Liver (tissue), 9 donors: ENCODE data around the gene UBALD1. TPM values are rescaled to one million over a fixed set of nuclear protein-coding genes. Genes with fewer than 3 reads are reported as not detected.
"Not testable (repeated sequence)": the region's sequence is repeated elsewhere in the genome, so short reads cannot be mapped to it uniquely, and the experiment has no call there.

Source experiments
- DNase-seq: peaks from one replicate; pipeline ENCODE4 v3.0.0-alpha.2; 2017; ENCODE audit warnings: low spot score
- H3K27ac ChIP-seq, 2 donors: one replicate each; pipeline ENCODE4 v1.7.0; 2013; ENCODE audit warnings: inconsistent platforms in 2 of 2, low read length in 2 of 2, control low read depth in 1 of 2, low read depth in 1 of 2, mild to moderate bottlenecking in 1 of 2
- H3K27me3 ChIP-seq, 4 donors: one replicate each; pipeline versions ENCODE4 v1.6.1 to v1.7.0; 2013; ENCODE audit warnings: low read length in 3 of 4, inconsistent platforms in 1 of 4, mild to moderate bottlenecking in 1 of 4, moderate library complexity in 1 of 4; ENCODE audit not compliant: control insufficient read depth in 4 of 4, insufficient read depth in 4 of 4
- H3K36me3 ChIP-seq, 4 donors: one replicate each; pipeline versions ENCODE4 v1.6.1 to v1.7.0; 2013; ENCODE audit warnings: low read length in 3 of 4, mild to moderate bottlenecking in 3 of 4, low read depth in 1 of 4, moderate library complexity in 1 of 4; ENCODE audit not compliant: control insufficient read depth in 4 of 4, insufficient read depth in 3 of 4
- H3K4me1 ChIP-seq, 4 donors: one replicate each; pipeline versions ENCODE4 v1.6.1 to v1.7.0; 2013; ENCODE audit warnings: low read length in 3 of 4, mild to moderate bottlenecking in 3 of 4, moderate library complexity in 1 of 4; ENCODE audit not compliant: control insufficient read depth in 4 of 4, insufficient read depth in 4 of 4
- H3K4me3 ChIP-seq, 3 donors: one replicate each; pipeline versions ENCODE4 v1.6.1 to v1.7.0; 2013; ENCODE audit warnings: low read length in 3 of 3, control low read depth in 1 of 3, low read depth in 1 of 3, mild to moderate bottlenecking in 1 of 3
- H3K9ac ChIP-seq, 2 donors: one replicate each; pipeline ENCODE4 v1.7.0; 2013; ENCODE audit warnings: low read length in 2 of 2, mild to moderate bottlenecking in 2 of 2, moderate library complexity in 2 of 2, control low read depth in 1 of 2, low read depth in 1 of 2
- H3K9me3 ChIP-seq, 4 donors: one replicate each; pipeline versions ENCODE4 v1.6.1 to v1.7.0; 2013; ENCODE audit warnings: low read length in 3 of 4; ENCODE audit not compliant: control insufficient read depth in 4 of 4
- EGR1 ChIP-seq, 2 donors: IDR thresholded peaks; 2 replicates each; pipeline ENCODE4 v1.6.1; 2016 to 2018; ENCODE audit warnings: antibody characterized with exemption in 2 of 2, low read depth in 2 of 2
- FOXA2 ChIP-seq: IDR thresholded peaks from 2 replicates; pipeline ENCODE4 v1.6.1; 2016; ENCODE audit warnings: antibody characterized with exemption
- GABPA ChIP-seq, 2 donors: IDR thresholded peaks in 1 of 2; conservative IDR thresholded peaks in 1 of 2; 2 replicates each; pipeline ENCODE4 v1.6.1; 2016; ENCODE audit warnings: antibody characterized with exemption in 2 of 2, mild to moderate bottlenecking in 1 of 2, moderate library complexity in 1 of 2
- HNF4A ChIP-seq, 2 donors: conservative IDR thresholded peaks; 2 replicates each; pipeline ENCODE4 v1.6.1; 2016; ENCODE audit warnings: antibody characterized with exemption in 2 of 2, mild to moderate bottlenecking in 2 of 2
- HNF4G ChIP-seq: IDR thresholded peaks from 2 replicates; pipeline ENCODE4 v1.6.1; 2016; ENCODE audit warnings: antibody characterized with exemption
- JUND ChIP-seq, 2 donors: IDR thresholded peaks; 2 replicates each; pipeline ENCODE4 v1.6.1; 2016; ENCODE audit warnings: antibody characterized with exemption in 2 of 2
- NR2F2 ChIP-seq: IDR thresholded peaks from 2 replicates; pipeline ENCODE4 v1.6.1; 2016; ENCODE audit warnings: antibody characterized with exemption
- RAD21 ChIP-seq, 2 donors: IDR thresholded peaks; 2 replicates each; pipeline ENCODE4 v1.6.1; 2016; ENCODE audit warnings: antibody characterized with exemption in 2 of 2, mild to moderate bottlenecking in 2 of 2
- RXRA ChIP-seq, 2 donors: IDR thresholded peaks; 2 replicates each; pipeline ENCODE4 v1.6.1; 2017 to 2018; ENCODE audit warnings: antibody characterized with exemption in 2 of 2, mild to moderate bottlenecking in 1 of 2
- SP1 ChIP-seq: IDR thresholded peaks from 2 replicates; pipeline ENCODE4 v1.6.1; 2018; ENCODE audit warnings: antibody characterized with exemption, mild to moderate bottlenecking
- TAF1 ChIP-seq: conservative IDR thresholded peaks from 2 replicates; pipeline ENCODE4 v1.6.1; 2016; ENCODE audit warnings: antibody characterized with exemption, mild to moderate bottlenecking
- YY1 ChIP-seq: IDR thresholded peaks from 2 replicates; pipeline ENCODE4 v1.6.1; 2016; ENCODE audit warnings: antibody characterized with exemption, mild to moderate bottlenecking
- WGBS: extraction: QIAGEN DNeasy Blood & Tissue Kit; methylation state at CpG from one replicate; pipeline ENCODE4 v1.1.7; 2013; 5-methylcytosine and 5-hydroxymethylcytosine counted together
- polyA plus RNA-seq, 2 donors: library from polyadenylated mRNA; stranded (reverse) in 1 of 2; unstranded in 1 of 2; fragments of 200-250 nt in 1 of 2; fragments of >200 nt in 1 of 2; fragmentation: Nextera tagmentation in 1 of 2; extraction: Ambion mirVana in 1 of 2; gene quantifications; one replicate each; pipeline versions ENCODE4 v1.2.1 to v1.2.3, GENCODE V29; 2013 to 2015
- total RNA-seq, 2 donors: library from RNA; depleted of rRNA; stranded (reverse); fragments of >200 nt; gene quantifications; one replicate each; pipeline ENCODE4 v1.2.3, GENCODE V29; 2014
- TF ChIP-seq, protein P1 (sequence below): fragments of 150-350 bp; IDR thresholded peaks from 2 replicates; pipeline ENCODE4 v1.5.1; 2017; ENCODE audit warnings: improper control_type of control experiment, low read depth, low read length; ENCODE audit not compliant: missing input control
- TF ChIP-seq, protein P2 (sequence below): IDR thresholded peaks from 2 replicates; pipeline ENCODE4 v1.6.1; 2016; ENCODE audit warnings: antibody characterized with exemption
- TF ChIP-seq, protein P3 (sequence below): IDR thresholded peaks from 2 replicates; pipeline ENCODE4 v1.6.1; 2016; ENCODE audit warnings: antibody characterized with exemption
- TF ChIP-seq, protein P4 (sequence below): IDR thresholded peaks from 2 replicates; pipeline ENCODE4 v1.6.1; 2016; ENCODE audit warnings: antibody characterized with exemption
- donor health status: healthy.
- donor health status: healthy.
- donor health status: healthy.
- donor health status: healthy.
- donor health status: healthy.

Gene UBALD1
- total and polyA plus RNA-seq, 4 donors, result 4.5 to 22.4 (median 7.5) TPM

DNA sequence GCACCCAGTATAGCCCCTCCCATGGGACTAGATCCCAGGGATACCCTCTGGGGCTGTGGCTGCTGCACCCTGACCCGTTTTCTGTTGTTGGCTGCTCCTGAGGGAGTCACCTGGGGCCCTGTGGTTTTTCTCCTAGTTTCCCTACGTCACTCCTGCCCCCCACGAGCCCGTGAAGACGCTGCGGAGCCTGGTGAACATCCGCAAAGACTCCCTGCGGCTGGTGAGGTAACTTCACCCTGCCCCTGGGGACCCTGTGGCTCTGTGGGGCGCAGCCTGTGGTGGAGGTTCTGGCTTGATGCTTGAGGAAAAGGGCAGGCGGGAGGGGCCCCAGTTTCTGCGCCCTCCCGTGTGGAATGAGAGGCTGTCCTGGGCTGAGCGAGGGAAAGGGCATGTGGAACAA lies 37.1 kb upstream of the UBALD1 start (continued):
- TF ChIP-seq, protein P1, sequence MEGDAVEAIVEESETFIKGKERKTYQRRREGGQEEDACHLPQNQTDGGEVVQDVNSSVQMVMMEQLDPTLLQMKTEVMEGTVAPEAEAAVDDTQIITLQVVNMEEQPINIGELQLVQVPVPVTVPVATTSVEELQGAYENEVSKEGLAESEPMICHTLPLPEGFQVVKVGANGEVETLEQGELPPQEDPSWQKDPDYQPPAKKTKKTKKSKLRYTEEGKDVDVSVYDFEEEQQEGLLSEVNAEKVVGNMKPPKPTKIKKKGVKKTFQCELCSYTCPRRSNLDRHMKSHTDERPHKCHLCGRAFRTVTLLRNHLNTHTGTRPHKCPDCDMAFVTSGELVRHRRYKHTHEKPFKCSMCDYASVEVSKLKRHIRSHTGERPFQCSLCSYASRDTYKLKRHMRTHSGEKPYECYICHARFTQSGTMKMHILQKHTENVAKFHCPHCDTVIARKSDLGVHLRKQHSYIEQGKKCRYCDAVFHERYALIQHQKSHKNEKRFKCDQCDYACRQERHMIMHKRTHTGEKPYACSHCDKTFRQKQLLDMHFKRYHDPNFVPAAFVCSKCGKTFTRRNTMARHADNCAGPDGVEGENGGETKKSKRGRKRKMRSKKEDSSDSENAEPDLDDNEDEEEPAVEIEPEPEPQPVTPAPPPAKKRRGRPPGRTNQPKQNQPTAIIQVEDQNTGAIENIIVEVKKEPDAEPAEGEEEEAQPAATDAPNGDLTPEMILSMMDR, result no peak
- TF ChIP-seq YY1 (no peak), GABPA (IDR thresholded peaks at IDR 0.05 in 1 of 2, conservative IDR thresholded peaks at IDR 0.05 in 1 of 2) (no peak), HNF4G (no peak), EGR1 (IDR thresholded peaks at IDR 0.05; ENCODE audit: low read depth in 2 of 2) (no peak), SP1 (no peak), NR2F2 (no peak), RXRA (IDR thresholded peaks at IDR 0.05) (no peak), TAF1 (no peak)
- TF ChIP-seq, protein P2, sequence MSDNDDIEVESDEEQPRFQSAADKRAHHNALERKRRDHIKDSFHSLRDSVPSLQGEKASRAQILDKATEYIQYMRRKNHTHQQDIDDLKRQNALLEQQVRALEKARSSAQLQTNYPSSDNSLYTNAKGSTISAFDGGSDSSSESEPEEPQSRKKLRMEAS, result no peak

DNA sequence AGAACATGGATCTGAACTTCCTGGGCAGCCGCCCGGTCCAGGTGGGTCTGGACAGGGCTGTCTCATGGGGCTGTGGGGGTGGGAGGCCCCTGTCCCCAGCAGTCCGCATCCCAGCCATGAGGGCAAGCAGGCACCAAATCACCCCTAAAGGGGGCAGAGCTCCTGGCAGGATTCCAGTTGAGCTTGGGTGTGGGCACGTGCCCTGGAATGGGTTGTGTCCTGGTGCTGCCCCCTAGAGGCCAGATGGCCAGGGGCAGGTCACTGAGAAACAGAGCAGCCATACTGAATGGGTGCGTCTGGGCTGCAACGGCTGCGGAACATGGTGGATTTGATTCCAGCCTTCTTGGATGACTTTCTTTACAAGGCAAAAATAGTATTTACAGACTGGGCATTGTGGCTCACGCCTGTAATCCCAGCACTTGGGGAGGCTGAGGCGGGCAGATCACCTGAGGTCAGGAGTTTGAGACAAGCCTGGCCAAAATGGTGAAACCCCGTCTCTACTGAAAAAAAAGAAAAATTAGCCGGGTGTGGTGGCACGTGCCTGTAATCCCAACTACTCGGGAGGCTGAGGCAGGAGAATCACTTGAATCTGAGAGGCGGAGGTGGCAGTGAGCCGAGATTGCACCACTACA lies 35.9 kb upstream of the UBALD1 start:
- H3K4me3 ChIP-seq, H3K27me3 ChIP-seq, H3K9ac ChIP-seq, H3K9me3 ChIP-seq: not testable (repeated sequence)
- H3K27ac ChIP-seq, result peak overlapping the region in 1 of 2 donors; percentile 41
- 81% methylated on average over 15 of the region's 15 CpGs for WGBS
- peaks cover 9 to 30% (median 20%) of the 10 kb centered on the region in 4 donors for H3K4me1 ChIP-seq
- TF ChIP-seq, protein P1, result peak; percentile 68
- peak in 1 of 2 donors; percentile 5 for TF ChIP-seq HNF4A (conservative IDR thresholded peaks at IDR 0.05)
- peak; percentile 65 to 75 for TF ChIP-seq RAD21 (IDR thresholded peaks at IDR 0.05)
- peak in 1 of 2 donors; percentile 23 for TF ChIP-seq RXRA (IDR thresholded peaks at IDR 0.05)
- peak; percentile 76 for DNase-seq
- H3K36me3 ChIP-seq, result peaks cover 2 to 12% (median 4%) of the 10 kb centered on the region in 4 donors

DNA sequence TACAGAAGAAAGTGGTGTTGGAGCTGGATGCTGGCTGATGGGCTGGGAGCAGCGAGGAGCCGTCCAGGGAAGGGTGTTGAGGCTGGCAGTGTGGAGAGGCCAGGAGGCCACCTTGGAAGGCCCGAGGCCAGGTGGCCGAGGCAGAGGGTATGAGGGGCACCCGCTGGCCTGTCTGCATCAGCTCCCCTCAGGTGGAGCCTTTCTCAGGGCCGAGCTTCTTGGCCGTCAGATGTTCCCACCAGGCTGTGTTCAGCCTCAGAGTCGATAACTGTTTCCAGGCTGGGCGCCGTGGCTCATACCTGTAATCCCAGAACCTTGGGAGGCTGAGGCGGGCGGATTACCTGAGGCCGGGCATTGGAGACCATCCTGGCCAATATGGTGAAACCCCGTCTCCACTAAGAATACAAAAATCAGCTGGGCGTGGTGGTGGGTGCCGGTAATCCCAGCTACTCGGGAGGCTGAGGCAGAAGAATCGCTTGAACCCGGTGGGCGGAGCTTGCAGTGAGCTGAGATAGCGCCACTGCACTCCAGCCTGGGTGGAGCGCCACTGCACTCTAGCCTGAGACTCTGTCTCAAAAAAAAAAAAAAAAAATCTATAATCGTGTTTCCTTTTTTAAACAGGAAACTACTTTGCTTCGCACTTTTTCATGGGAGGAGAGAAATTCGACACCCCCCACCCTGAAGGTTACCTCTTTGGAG lies 35.2 kb upstream of the UBALD1 start:
- Histone ChIP-seq H3K27me3 (no peaks in the 10 kb centered on the region), H3K27ac (peak overlapping the region in 1 of 2 donors; percentile 41), H3K36me3 (peaks cover 0 to 8% (median 2%) of the 10 kb centered on the region in 4 donors), H3K4me3 (no peak overlapping the region), H3K9me3 (no peaks in the 10 kb centered on the region), H3K4me1 (peaks cover 9 to 27% (median 20%) of the 10 kb centered on the region in 4 donors), H3K9ac (no peak overlapping the region)
- WGBS, result 89% methylated on average over 25 of the region's 25 CpGs
- DNase-seq, result no peak
- TF ChIP-seq, protein P3, sequence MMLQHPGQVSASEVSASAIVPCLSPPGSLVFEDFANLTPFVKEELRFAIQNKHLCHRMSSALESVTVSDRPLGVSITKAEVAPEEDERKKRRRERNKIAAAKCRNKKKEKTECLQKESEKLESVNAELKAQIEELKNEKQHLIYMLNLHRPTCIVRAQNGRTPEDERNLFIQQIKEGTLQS, result no peak
- TF ChIP-seq TAF1 (no peak), JUND (IDR thresholded peaks at IDR 0.05) (no peak), FOXA2 (no peak), HNF4G (no peak), NR2F2 (no peak), SP1 (no peak), EGR1 (IDR thresholded peaks at IDR 0.05; ENCODE audit: low read depth in 2 of 2) (no peak), HNF4A (conservative IDR thresholded peaks at IDR 0.05) (no peak)
- TF ChIP-seq, protein P1, result no peak
- TF ChIP-seq, protein P4, sequence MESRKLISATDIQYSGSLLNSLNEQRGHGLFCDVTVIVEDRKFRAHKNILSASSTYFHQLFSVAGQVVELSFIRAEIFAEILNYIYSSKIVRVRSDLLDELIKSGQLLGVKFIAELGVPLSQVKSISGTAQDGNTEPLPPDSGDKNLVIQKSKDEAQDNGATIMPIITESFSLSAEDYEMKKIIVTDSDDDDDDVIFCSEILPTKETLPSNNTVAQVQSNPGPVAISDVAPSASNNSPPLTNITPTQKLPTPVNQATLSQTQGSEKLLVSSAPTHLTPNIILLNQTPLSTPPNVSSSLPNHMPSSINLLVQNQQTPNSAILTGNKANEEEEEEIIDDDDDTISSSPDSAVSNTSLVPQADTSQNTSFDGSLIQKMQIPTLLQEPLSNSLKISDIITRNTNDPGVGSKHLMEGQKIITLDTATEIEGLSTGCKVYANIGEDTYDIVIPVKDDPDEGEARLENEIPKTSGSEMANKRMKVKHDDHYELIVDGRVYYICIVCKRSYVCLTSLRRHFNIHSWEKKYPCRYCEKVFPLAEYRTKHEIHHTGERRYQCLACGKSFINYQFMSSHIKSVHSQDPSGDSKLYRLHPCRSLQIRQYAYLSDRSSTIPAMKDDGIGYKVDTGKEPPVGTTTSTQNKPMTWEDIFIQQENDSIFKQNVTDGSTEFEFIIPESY, result no peak
